Calu3 (cell line): ENCODE data around the gene SF3B2. TPM values are rescaled to one million over a fixed set of nuclear protein-coding genes. Genes with fewer than 3 reads are reported as not detected.

Experiments
- BruUV-seq: library from RNA; stranded (reverse); fragments of 400-500 nt; replicated peaks from 2 replicates; lab custom pipeline; 2021; lab: Mats Ljungman, UMichigan
- CTCF ChIA-PET: fragments of 300-600 bp; sonication (Branson Sonifier 250); formaldehyde crosslinking; loops from one replicate; lab custom pipeline; 2022; ENCODE audit warnings: antibody characterized with exemption; lab: Charles Lee
- DNase-seq: peaks from one replicate; pipeline ENCODE4 v3.0.0; 2022
- H3K27ac Mint-ChIP-seq: one replicate; pipeline ENCODE4 v1.8.0; 2022; ENCODE audit warnings: mixed read lengths; ENCODE audit not compliant: unreplicated experiment
- H3K27me3 Mint-ChIP-seq: one replicate; pipeline ENCODE4 v1.8.0; 2022; ENCODE audit warnings: mixed read lengths; ENCODE audit not compliant: unreplicated experiment
- H3K36me3 Mint-ChIP-seq: one replicate; pipeline ENCODE4 v1.8.0; 2022; ENCODE audit warnings: mild to moderate bottlenecking, moderate library complexity, mixed read lengths; ENCODE audit not compliant: insufficient read depth, unreplicated experiment
- H3K4me1 Mint-ChIP-seq: one replicate; pipeline ENCODE4 v1.8.0; 2022; ENCODE audit warnings: mild to moderate bottlenecking, low read depth, mixed read lengths; ENCODE audit not compliant: unreplicated experiment
- H3K4me3 Mint-ChIP-seq: one replicate; pipeline ENCODE4 v1.8.0; 2022; ENCODE audit warnings: mild to moderate bottlenecking, low read depth, moderate library complexity, mixed read lengths; ENCODE audit not compliant: unreplicated experiment
- H3K9me3 Mint-ChIP-seq: one replicate; pipeline ENCODE4 v1.8.0; 2022; ENCODE audit warnings: low read depth, mixed read lengths; ENCODE audit not compliant: unreplicated experiment
- intact Hi-C: fragments of 100-400 bp; cut with micrococcal nuclease; formaldehyde crosslinking; loops from one replicate; pipeline ENCODE4 v1.10.0; 2022; ENCODE audit not compliant: unreplicated experiment
- total RNA-seq: library from RNA; stranded (reverse); gene quantifications from 2 replicates; pipeline ENCODE4 v1.2.3, GENCODE V29; 2022
- TF ChIP-seq, protein P1 (sequence below): fragments of 200-600 bp; IDR thresholded peaks from one replicate; pipeline ENCODE4 v1.8.0; 2022; ENCODE audit warnings: antibody characterized with exemption; ENCODE audit not compliant: unreplicated experiment

SF3B2 gene
- total RNA-seq, 1 experiment from 2014 or later, result 173 TPM

DNA sequence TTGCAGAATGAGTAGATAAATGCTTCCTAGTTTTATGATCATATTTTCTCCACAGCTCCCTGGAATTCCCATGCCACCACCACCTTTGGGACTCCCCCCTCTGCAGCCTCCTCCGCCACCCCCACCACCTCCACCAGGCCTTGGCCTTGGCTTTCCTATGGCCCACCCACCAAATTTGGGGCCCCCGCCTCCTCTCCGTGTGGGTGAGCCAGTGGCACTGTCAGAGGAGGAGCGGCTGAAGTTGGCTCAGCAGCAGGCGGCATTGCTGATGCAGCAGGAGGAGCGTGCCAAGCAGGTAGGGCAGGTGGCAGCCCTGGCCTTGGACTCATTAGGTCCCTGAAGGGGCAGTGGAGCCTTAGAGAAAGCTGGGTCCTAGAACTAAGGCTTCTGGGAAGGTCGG is 2.9 kb downstream of the SF3B2 start:
- H3K36me3 Mint-ChIP-seq, result peaks cover 79% of the 10 kb centered on the region
- intact Hi-C loops, result no loop called here

DNA sequence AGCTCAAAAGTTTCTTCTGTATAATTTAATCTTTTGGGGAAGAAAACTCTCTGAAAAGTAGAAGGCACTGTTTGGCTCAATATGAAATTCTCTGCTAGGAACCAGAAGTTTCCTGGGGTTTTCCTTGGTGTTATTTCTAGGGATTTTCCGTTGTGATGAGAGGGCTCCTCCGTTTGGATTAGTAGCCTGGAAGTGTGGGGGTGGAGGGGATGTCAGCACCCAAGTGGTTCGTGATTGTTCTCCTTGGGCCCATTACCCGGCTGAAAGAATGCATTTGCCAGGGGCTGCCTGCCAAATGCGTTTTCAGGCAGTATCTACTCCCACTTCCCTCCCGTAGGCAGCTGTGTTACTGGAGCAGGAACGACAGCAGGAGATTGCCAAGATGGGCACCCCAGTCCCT is 4.3 kb downstream of the SF3B2 start:
- intact Hi-C loops, result no loop called here
- Mint-ChIP-seq H3K4me1 (peaks cover 3% of the 10 kb centered on the region), H3K36me3 (peaks cover 86% of the 10 kb centered on the region), H3K4me3 (no peak overlapping the region), H3K27ac (no peak overlapping the region), H3K9me3 (no peaks in the 10 kb centered on the region), H3K27me3 (no peaks in the 10 kb centered on the region)
- CTCF ChIA-PET, result no interaction called here
- BruUV-seq, result no TSS peak
- no peak for DNase-seq
- TF ChIP-seq, protein P1, sequence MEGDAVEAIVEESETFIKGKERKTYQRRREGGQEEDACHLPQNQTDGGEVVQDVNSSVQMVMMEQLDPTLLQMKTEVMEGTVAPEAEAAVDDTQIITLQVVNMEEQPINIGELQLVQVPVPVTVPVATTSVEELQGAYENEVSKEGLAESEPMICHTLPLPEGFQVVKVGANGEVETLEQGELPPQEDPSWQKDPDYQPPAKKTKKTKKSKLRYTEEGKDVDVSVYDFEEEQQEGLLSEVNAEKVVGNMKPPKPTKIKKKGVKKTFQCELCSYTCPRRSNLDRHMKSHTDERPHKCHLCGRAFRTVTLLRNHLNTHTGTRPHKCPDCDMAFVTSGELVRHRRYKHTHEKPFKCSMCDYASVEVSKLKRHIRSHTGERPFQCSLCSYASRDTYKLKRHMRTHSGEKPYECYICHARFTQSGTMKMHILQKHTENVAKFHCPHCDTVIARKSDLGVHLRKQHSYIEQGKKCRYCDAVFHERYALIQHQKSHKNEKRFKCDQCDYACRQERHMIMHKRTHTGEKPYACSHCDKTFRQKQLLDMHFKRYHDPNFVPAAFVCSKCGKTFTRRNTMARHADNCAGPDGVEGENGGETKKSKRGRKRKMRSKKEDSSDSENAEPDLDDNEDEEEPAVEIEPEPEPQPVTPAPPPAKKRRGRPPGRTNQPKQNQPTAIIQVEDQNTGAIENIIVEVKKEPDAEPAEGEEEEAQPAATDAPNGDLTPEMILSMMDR, result no peak

More for the DNA sequence above, 2.9 kb downstream of the SF3B2 start:
- no TSS peak for BruUV-seq
- H3K27me3 Mint-ChIP-seq, result no peaks in the 10 kb centered on the region
- no peak overlapping the region for H3K27ac Mint-ChIP-seq
- H3K4me3 Mint-ChIP-seq, result no peak overlapping the region
- TF ChIP-seq, protein P1, result no peak
- H3K4me1 Mint-ChIP-seq, result peaks cover 13% of the 10 kb centered on the region
- no peak for DNase-seq
- H3K9me3 Mint-ChIP-seq, result no peaks in the 10 kb centered on the region
- CTCF ChIA-PET, result no interaction called here

DNA sequence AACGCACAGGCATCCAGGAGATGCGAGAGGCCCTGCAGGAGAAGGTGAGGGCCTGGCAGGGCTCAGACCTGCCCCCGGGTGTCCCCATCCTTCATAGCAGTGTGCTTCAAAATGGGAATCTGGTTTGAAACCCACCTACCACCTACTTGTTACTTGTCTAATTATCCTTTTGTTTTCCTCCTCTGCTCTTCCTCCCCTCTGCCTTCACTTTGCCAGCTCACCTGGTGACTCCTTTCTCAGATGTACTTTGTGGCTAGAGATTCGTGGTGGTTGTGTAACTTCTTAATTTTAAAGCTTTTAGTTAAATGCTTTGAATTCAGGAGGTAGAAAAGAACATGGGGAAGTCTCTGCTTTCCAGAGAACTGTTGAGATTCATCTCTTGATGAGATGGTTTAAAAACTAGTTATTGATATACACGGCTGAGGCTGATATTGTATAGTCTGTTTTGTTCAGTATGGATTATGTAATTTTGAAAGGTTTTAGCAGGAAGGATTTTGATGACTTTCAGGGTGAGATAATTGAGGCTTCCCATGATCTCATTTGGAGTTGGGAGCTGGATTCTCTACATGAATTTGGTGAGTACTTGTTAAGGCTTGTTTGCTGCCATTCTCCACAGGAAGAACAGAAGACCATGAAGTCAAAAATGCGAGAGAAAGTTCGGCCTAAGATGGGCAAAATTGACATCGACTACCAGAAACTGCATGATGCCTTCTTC is 8.0 kb downstream of the SF3B2 start:
- Mint-ChIP-seq H3K27me3 (no peaks in the 10 kb centered on the region), H3K4me1 (peaks cover 8% of the 10 kb centered on the region), H3K4me3 (no peak overlapping the region), H3K36me3 (peaks cover 86% of the 10 kb centered on the region), H3K9me3 (no peaks in the 10 kb centered on the region), H3K27ac (no peak overlapping the region)
- CTCF ChIA-PET, result no interaction called here
- BruUV-seq, result no TSS peak
- intact Hi-C loops, result no loop called here
- no peak for DNase-seq
- TF ChIP-seq, protein P1, result no peak

DNA sequence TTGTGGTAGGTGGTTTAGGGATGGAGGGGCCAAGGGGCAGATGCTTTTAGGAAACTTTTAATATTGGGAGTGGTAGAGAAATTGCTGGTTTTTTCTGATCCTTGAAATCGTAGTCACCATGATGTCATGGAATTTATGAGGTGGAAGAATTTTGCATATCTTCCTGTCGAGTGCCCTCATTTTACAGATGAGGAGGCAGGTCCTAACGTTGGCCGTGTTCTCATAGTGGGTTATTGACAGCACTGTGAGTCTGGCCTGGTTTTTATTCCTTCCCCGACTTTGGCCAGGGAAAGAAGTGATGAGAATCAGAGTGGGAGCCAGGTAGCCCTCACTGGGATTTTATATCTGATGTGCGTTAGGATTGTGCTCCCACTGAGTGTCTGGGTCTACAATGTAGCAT is 9.1 kb downstream of the SF3B2 start:
- no peaks in the 10 kb centered on the region for H3K27me3 Mint-ChIP-seq
- peaks cover 84% of the 10 kb centered on the region for H3K36me3 Mint-ChIP-seq
- CTCF ChIA-PET, result no interaction called here
- TF ChIP-seq, protein P1, result no peak
- peaks cover 8% of the 10 kb centered on the region for H3K4me1 Mint-ChIP-seq
- no TSS peak for BruUV-seq
- H3K27ac Mint-ChIP-seq, result no peak overlapping the region
- H3K4me3 Mint-ChIP-seq, result no peak overlapping the region
- intact Hi-C loops, result no loop called here
- no peak for DNase-seq
- H3K9me3 Mint-ChIP-seq, result no peaks in the 10 kb centered on the region
